Cardiac septum (tissue), 1 donor: ENCODE results near the gene ADAMTSL2. TPM values are rescaled to one million over a fixed set of nuclear protein-coding genes. Genes with fewer than 3 reads are reported as not detected.

Experiments used
- DNase-seq: peaks from one replicate; pipeline ENCODE4 v3.0.0-alpha.2; 2020; ENCODE audit warnings: low spot score
- intact Hi-C: fragments of 100-400 bp; cut with DNase I; formaldehyde crosslinking; loops from one replicate; pipeline ENCODE4 v1.14.0; 2022
- total RNA-seq: library from RNA; stranded (reverse); fragmentation: NEBNext Ultra II Directional; extraction: Animal tissue kit (Norgen Biotek cat#: 25700); gene quantifications from one replicate; pipeline ENCODE4 v1.2.1, GENCODE V29; 2021
- donor health status: DM: no; HTN: no; CAD: no.

ADAMTSL2 gene
- total RNA-seq, 1 donor from 2014 or later: 9.6 TPM

GRCh38 chr9:133607381-133607780 lies 72.9 kb downstream of the ADAMTSL2 start:
- intact Hi-C loops: no loop called here
- DNase-seq: no peak

- DNase-seq: no peak
- intact Hi-C loops: no loop called here
Observed at GRCh38 chr9:133607976-133608375, 73.5 kb downstream of the ADAMTSL2 start.

- intact Hi-C loops: no loop called here
Observed at GRCh38 chr9:133608382-133608781, 73.9 kb downstream of the ADAMTSL2 start.

GRCh38 chr9:133608889-133609288 lies 74.4 kb downstream of the ADAMTSL2 start:
- intact Hi-C loops: no loop called here
- no peak for DNase-seq

More at GRCh38 chr9:133608382-133608781, 73.9 kb downstream of the ADAMTSL2 start:
- DNase-seq: no peak

- intact Hi-C loops: no loop called here
- no peak for DNase-seq
Observed at GRCh38 chr9:133609311-133610098, 75.0 kb downstream of the ADAMTSL2 start, which contains the start of gene FAM163B. TSS of gene FAM163B (minus strand) at chr9:133609389. CDS start at chr9:133580223, 29,166 bp downstream.

GRCh38 chr9:133610845-133611244 lies 76.3 kb downstream of the ADAMTSL2 start:
- intact Hi-C loops: no loop called here
- no peak for DNase-seq

- intact Hi-C loops: no loop called here
- DNase-seq: no peak
Observed at GRCh38 chr9:133612051-133612450, 77.5 kb downstream of the ADAMTSL2 start.

- DNase-seq: no peak
- intact Hi-C loops: no loop called here
Observed at GRCh38 chr9:133612816-133613215, 78.3 kb downstream of the ADAMTSL2 start.

- DNase-seq: no peak
Observed at GRCh38 chr9:133613432-133613831, 78.9 kb downstream of the ADAMTSL2 start.

GRCh38 chr9:133614056-133614455 lies 79.6 kb downstream of the ADAMTSL2 start:
- intact Hi-C loops: no loop called here
- no peak for DNase-seq

More at GRCh38 chr9:133613432-133613831, 78.9 kb downstream of the ADAMTSL2 start:
- intact Hi-C loops: no loop called here

GRCh38 chr9:133614678-133615077 lies 80.2 kb downstream of the ADAMTSL2 start:
- intact Hi-C loops: no loop called here
- DNase-seq: no peak

GRCh38 chr9:133615186-133615585 lies 80.7 kb downstream of the ADAMTSL2 start:
- DNase-seq: no peak
- intact Hi-C loops: no loop called here

- DNase-seq: no peak
- intact Hi-C loops: no loop called here
Observed at GRCh38 chr9:133615606-133616188, 81.2 kb downstream of the ADAMTSL2 start.

- intact Hi-C loops: no loop called here
Observed at GRCh38 chr9:133616643-133617405, 82.3 kb downstream of the ADAMTSL2 start.

GRCh38 chr9:133618726-133619125 lies 84.2 kb downstream of the ADAMTSL2 start:
- DNase-seq: no peak
- intact Hi-C loops: no loop called here

More at GRCh38 chr9:133616643-133617405, 82.3 kb downstream of the ADAMTSL2 start:
- no peak for DNase-seq

- no peak for DNase-seq
- intact Hi-C loops: no loop called here
Observed at GRCh38 chr9:133619791-133620190, 85.3 kb downstream of the ADAMTSL2 start.

GRCh38 chr9:133621725-133622267 lies 87.3 kb downstream of the ADAMTSL2 start:
- intact Hi-C loops: no loop called here

GRCh38 chr9:133622555-133622954 lies 88.1 kb downstream of the ADAMTSL2 start:
- no peak for DNase-seq
- intact Hi-C loops: no loop called here

More at GRCh38 chr9:133621725-133622267, 87.3 kb downstream of the ADAMTSL2 start:
- no peak for DNase-seq
